Nephron progenitor cell (in vitro differentiated cells): Measurements from ENCODE around the gene ONECUT2.

Experiments used
- DNase-seq: peaks from one replicate; pipeline ENCODE4 v3.0.0; 2021
- H3K27ac Mint-ChIP-seq: 2 replicates; pipeline ENCODE4 v1.8.0; 2021; ENCODE audit warnings: mild to moderate bottlenecking, moderate library complexity, mixed read lengths
- H3K27me3 Mint-ChIP-seq: 2 replicates; pipeline ENCODE4 v1.8.0; 2021; ENCODE audit warnings: mild to moderate bottlenecking, low read depth, mixed read lengths; ENCODE audit not compliant: poor library complexity
- H3K36me3 Mint-ChIP-seq: 2 replicates; pipeline ENCODE4 v1.8.0; 2021; ENCODE audit warnings: low read depth, mixed read lengths
- H3K4me1 Mint-ChIP-seq: 2 replicates; pipeline ENCODE4 v1.8.0; 2021; ENCODE audit warnings: mixed read lengths
- H3K4me3 Mint-ChIP-seq: 2 replicates; pipeline ENCODE4 v1.8.0; 2021; ENCODE audit warnings: mild to moderate bottlenecking, moderate library complexity, mixed read lengths
- H3K9me3 Mint-ChIP-seq: 2 replicates; pipeline ENCODE4 v1.8.0; 2021; ENCODE audit warnings: mild to moderate bottlenecking, moderate library complexity, mixed read lengths
- TF ChIP-seq, protein P1 (sequence below): fragments of 200-600 bp; sonication (generic); IDR thresholded peaks from 2 replicates; pipeline ENCODE4 v1.5.0; 2021; ENCODE audit warnings: antibody characterized with exemption

The ONECUT2 gene

DNA sequence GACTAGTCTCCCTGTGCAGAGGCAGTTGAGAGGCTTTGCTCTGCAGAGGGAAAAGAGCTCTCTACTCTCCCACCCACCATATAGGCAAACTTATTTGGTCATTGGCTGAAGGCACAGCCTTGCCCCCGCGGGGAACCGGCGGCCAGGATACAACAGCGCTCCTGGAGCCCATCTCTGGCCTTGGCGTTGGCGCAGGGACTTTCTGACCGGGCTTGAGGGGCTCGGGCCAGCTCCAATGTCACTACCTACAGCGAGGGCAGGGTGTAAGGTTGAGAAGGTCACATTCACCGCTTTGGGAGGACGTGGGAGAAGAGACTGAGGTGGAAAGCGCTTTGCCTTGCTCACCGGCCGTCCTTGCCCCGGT is 2.2 kb downstream of the ONECUT2 start:
- H3K27ac Mint-ChIP-seq = no peak overlapping the region
- H3K27me3 Mint-ChIP-seq = peaks cover 100% of the 10 kb centered on the region
- peak; percentile 36 for DNase-seq
- TF ChIP-seq, protein P1, sequence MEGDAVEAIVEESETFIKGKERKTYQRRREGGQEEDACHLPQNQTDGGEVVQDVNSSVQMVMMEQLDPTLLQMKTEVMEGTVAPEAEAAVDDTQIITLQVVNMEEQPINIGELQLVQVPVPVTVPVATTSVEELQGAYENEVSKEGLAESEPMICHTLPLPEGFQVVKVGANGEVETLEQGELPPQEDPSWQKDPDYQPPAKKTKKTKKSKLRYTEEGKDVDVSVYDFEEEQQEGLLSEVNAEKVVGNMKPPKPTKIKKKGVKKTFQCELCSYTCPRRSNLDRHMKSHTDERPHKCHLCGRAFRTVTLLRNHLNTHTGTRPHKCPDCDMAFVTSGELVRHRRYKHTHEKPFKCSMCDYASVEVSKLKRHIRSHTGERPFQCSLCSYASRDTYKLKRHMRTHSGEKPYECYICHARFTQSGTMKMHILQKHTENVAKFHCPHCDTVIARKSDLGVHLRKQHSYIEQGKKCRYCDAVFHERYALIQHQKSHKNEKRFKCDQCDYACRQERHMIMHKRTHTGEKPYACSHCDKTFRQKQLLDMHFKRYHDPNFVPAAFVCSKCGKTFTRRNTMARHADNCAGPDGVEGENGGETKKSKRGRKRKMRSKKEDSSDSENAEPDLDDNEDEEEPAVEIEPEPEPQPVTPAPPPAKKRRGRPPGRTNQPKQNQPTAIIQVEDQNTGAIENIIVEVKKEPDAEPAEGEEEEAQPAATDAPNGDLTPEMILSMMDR = no peak
- peaks cover 68% of the 10 kb centered on the region for H3K4me1 Mint-ChIP-seq
- no peaks in the 10 kb centered on the region for H3K36me3 Mint-ChIP-seq
- H3K4me3 Mint-ChIP-seq = peak overlapping the region; percentile 81
- no peaks in the 10 kb centered on the region for H3K9me3 Mint-ChIP-seq

DNA sequence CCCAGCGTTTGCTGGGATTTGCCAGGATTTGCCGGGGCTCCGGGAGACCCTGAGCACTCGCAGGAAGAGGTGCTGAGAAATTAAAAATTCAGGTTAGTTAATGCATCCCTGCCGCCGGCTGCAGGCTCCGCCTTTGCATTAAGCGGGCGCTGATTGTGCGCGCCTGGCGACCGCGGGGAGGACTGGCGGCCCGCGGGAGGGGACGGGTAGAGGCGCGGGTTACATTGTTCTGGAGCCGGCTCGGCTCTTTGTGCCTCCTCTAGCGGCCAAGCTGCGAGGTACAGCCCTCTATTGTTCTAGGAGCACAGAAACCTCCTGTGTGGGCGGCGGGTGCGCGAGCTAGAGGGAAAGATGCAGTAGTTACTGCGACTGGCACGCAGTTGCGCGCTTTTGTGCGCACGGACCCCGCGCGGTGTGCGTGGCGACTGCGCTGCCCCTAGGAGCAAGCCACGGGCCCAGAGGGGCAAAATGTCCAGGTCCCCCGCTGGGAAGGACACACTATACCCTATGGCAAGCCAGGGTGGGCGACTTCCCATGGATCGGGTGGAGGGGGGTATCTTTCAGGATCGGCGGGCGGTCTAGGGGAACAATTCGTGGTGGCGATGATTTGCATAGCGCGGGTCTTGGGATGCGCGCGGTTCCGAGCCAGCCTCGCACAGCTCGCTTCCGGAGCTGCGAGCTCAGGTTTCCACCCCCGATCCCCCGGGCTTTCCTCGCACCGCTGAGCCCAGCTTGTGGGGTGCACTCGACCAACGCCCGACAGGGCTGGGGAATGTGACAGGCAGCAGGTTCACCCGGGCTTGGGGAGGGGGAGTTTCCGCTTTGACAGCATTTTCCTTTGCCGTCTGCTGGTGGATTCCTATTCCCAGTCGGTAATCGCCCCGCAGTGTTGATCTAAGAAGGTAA is 2.8 kb downstream of the ONECUT2 start:
- Mint-ChIP-seq H3K9me3 (no peaks in the 10 kb centered on the region), H3K36me3 (no peaks in the 10 kb centered on the region), H3K27ac (no peak overlapping the region), H3K4me3 (peak overlapping the region; percentile 81), H3K27me3 (peaks cover 100% of the 10 kb centered on the region), H3K4me1 (peaks cover 68% of the 10 kb centered on the region)
- DNase-seq = peak; percentile 81
- TF ChIP-seq, protein P1 = peak; percentile 81

DNA sequence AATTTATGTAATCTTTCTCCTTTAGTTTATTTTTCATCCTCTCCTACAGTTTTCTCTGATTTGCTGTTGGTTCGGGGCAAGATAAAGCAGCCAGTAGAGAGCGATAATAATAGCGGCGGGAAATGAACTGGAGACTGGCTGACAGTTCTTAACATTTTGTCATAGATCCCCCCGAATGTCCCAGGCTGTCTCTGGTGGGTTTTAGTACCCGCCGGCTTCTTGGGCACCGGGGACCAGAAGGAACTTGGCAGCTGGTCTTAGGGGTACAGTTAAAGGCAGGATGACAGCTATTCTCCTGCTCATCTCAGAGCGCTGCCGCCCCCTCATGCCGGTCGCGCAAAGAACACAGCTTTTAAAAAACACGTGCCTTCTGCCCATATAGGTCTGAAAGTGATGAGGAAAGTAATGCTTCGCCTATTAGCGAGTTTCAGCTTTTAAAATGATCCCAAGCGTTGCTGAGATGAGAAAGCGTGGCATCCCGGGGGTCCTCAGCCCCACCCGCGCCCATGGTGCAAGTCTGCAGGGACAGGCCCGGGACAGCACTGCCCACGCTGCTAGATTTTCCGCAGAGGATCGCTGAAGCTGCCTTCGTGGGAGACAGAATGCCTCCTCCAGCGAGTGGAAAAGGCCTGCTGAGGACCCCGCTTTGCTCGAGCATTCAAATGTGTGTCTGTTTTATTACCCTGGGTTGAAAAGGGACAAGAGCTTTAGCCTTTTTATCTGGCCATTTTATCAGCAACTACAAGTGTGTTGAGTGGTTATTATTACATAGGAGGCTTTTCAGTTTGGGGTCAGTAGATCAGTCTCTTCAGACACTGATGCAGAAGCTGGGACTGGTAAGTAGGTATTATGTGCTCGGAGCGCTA is 3.8 kb downstream of the ONECUT2 start:
- no peak overlapping the region for H3K27ac Mint-ChIP-seq
- H3K4me3 Mint-ChIP-seq = peak overlapping the region; percentile 81
- no peak for DNase-seq
- H3K4me1 Mint-ChIP-seq = peaks cover 62% of the 10 kb centered on the region
- H3K36me3 Mint-ChIP-seq = no peaks in the 10 kb centered on the region
- TF ChIP-seq, protein P1 = no peak
- peaks cover 100% of the 10 kb centered on the region for H3K27me3 Mint-ChIP-seq
- H3K9me3 Mint-ChIP-seq = no peaks in the 10 kb centered on the region

DNA sequence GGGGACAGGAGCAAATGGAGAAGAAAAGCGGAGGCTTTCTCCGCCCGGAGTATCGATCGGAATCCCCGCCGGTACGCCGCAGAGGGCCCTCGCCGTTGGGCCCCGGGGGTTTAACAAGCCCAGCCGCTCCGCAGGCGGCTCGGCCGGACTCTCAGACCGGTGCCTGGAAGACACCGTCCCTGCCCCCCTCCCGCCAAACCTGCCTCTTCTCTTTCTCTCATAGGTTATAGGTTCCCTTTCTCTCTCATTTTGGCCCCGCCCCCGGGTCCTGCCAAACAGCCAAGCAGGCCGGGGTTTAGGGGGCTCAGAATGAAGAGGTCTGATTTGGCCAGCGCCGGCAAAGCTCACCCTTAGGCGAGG is 4.4 kb downstream of the ONECUT2 start:
- H3K36me3 Mint-ChIP-seq = no peaks in the 10 kb centered on the region
- peaks cover 56% of the 10 kb centered on the region for H3K4me1 Mint-ChIP-seq
- TF ChIP-seq, protein P1 = no peak
- peak; percentile 42 for DNase-seq
- peak overlapping the region; percentile 81 for H3K4me3 Mint-ChIP-seq
- H3K27me3 Mint-ChIP-seq = peaks cover 100% of the 10 kb centered on the region
- no peak overlapping the region for H3K27ac Mint-ChIP-seq
- no peaks in the 10 kb centered on the region for H3K9me3 Mint-ChIP-seq

DNA sequence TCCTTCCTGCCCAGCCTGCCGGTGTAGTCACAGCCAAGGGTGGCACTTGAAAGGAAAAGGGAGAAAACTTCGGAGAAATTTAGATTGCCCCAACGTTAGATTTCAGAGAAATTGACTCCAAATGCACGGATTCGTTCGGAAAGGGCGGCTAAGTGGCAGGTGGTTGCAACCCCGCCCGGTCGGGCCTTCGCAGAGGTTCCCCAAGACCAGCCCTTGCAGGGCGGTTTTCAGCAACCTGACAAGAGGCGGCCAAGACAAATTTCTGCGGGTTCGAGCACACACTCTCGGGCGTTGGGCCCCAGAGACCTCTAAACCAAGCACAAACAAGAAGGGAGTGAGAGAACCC is 4.8 kb downstream of the ONECUT2 start:
- peaks cover 52% of the 10 kb centered on the region for H3K4me1 Mint-ChIP-seq
- DNase-seq = no peak
- H3K36me3 Mint-ChIP-seq = no peaks in the 10 kb centered on the region
- H3K9me3 Mint-ChIP-seq = no peaks in the 10 kb centered on the region
- peak overlapping the region; percentile 54 for H3K4me3 Mint-ChIP-seq
- no peak overlapping the region for H3K27ac Mint-ChIP-seq
- TF ChIP-seq, protein P1 = no peak
- peaks cover 100% of the 10 kb centered on the region for H3K27me3 Mint-ChIP-seq
